ENCODE data around the gene EIF3A.

EIF3A gene

GRCh38 chr10:119095640-119096039 lies 15.0 kb upstream of the EIF3A start:
- Mint-ChIP-seq H3K36me3 (ENCODE audit: insufficient read depth) (peaks cover 8% of the 10 kb centered on the region), H3K27me3 (no peaks in the 10 kb centered on the region), H3K4me3 (no peak overlapping the region), H3K27ac (ENCODE audit: low read depth) (peak overlapping the region; percentile 84), H3K4me1 (peaks cover 33% of the 10 kb centered on the region), H3K9me3 (no peaks in the 10 kb centered on the region)
- DNase-seq (ENCODE audit: low spot score in 2 of 2) (no peak), ATAC-seq (replicated peaks; ENCODE audit: extremely low read depth, poor library complexity, severe bottlenecking) (no peak)

DNA sequence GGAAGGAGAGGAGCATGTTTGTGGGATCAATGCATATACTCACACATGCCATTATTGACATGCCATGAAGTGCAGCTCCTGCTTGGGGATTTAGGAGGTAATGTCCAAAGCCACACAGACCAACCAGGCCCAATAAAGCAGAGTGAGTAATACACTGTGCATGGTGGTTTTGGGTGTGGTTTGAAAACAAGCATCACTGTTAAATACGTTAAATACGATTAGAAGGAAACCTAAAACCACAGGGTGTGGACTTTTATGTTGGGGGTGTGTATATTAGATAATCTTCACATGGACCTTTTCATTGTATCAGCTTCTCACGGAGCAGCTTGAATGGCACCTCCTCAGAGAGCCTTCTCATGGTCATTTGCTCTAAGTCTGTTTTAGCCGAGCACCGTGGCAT lies 10.4 kb upstream of the EIF3A start:
- H3K4me3 Mint-ChIP-seq: peak overlapping the region; percentile 68
- peak overlapping the region; percentile 99 for H3K27ac Mint-ChIP-seq (ENCODE audit: low read depth)
- peaks cover 6% of the 10 kb centered on the region for H3K9me3 Mint-ChIP-seq
- DNase-seq (ENCODE audit: low spot score in 2 of 2): peak in 1 of 2 donors; percentile 58
- H3K27me3 Mint-ChIP-seq: no peaks in the 10 kb centered on the region
- H3K36me3 Mint-ChIP-seq (ENCODE audit: insufficient read depth): peaks cover 10% of the 10 kb centered on the region
- H3K4me1 Mint-ChIP-seq: peaks cover 55% of the 10 kb centered on the region
- ATAC-seq (replicated peaks; ENCODE audit: extremely low read depth, poor library complexity, severe bottlenecking): peak; percentile 92

- H3K4me3 Mint-ChIP-seq: peak overlapping the region; percentile 68
- peaks cover 54% of the 10 kb centered on the region for H3K4me1 Mint-ChIP-seq
- ATAC-seq (replicated peaks; ENCODE audit: extremely low read depth, poor library complexity, severe bottlenecking): peak; percentile 72
- H3K36me3 Mint-ChIP-seq (ENCODE audit: insufficient read depth): peaks cover 9% of the 10 kb centered on the region
- no peaks in the 10 kb centered on the region for H3K27me3 Mint-ChIP-seq
- DNase-seq (ENCODE audit: low spot score in 2 of 2): peak in 1 of 2 donors; percentile 59
- H3K9me3 Mint-ChIP-seq: peaks cover 6% of the 10 kb centered on the region
- peak overlapping the region; percentile 99 for H3K27ac Mint-ChIP-seq (ENCODE audit: low read depth)
Observed at GRCh38 chr10:119090026-119090795, 9.6 kb upstream of the EIF3A start.

DNA sequence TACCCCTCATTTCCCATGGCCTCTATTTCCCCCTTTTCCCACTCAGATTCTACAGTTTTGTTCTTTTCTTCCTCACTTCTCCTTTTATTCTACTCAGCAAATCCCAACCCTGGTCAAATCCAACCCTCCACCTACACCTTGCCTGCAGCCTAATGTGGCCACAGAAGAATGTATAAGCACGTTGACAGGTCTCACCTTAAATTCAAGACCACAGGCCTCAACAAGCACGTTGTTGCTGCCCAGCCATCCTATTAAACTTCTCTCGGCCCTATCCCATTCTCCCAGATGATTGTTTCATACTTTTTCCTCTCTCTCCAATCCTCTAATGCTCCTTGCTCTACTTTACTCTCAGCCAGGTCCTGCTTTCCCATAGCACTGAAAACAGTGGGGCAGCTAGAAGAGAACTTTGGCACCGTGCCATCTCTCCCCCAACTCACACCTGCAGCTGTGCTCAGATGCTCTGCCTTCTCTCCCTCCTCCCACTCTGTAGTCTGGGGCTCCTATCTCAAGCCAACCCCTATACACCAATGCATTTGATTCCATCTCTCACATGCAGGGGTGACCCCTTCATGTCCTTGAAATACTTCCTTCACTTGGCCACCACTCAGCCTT lies 6.8 kb upstream of the EIF3A start:
- ATAC-seq (replicated peaks; ENCODE audit: extremely low read depth, poor library complexity, severe bottlenecking): no peak
- H3K4me3 Mint-ChIP-seq: no peak overlapping the region
- H3K4me1 Mint-ChIP-seq: peaks cover 47% of the 10 kb centered on the region
- H3K9me3 Mint-ChIP-seq: peaks cover 6% of the 10 kb centered on the region
- peak overlapping the region; percentile 2 for H3K27ac Mint-ChIP-seq (ENCODE audit: low read depth)
- peaks cover 9% of the 10 kb centered on the region for H3K36me3 Mint-ChIP-seq (ENCODE audit: insufficient read depth)
- DNase-seq (ENCODE audit: low spot score in 2 of 2): no peak
- no peaks in the 10 kb centered on the region for H3K27me3 Mint-ChIP-seq

DNA sequence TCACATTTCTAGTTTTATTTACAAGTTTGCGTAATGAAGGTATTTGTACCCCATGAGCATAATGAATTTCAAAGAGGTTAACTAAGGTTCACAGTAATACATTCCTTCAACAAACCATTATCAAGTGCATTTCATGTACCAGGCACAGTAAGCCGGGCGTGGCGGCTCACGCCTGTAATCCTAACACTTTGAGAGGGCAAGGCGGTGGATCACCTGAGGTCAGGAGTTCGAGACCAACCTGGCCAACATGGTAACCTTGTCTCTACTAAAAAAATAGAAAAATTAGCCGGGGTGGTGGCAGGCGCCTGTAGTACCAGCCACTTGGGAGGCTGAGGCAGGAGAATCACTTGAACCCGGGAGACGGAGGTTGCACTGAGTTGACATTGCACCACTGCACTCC lies 4.3 kb upstream of the EIF3A start:
- Mint-ChIP-seq H3K9me3 (peaks cover 6% of the 10 kb centered on the region), H3K27me3 (no peaks in the 10 kb centered on the region), H3K36me3 (ENCODE audit: insufficient read depth) (peaks cover 16% of the 10 kb centered on the region), H3K4me1 (peaks cover 39% of the 10 kb centered on the region), H3K4me3 (no peak overlapping the region), H3K27ac (ENCODE audit: low read depth) (no peak overlapping the region)
- DNase-seq (ENCODE audit: low spot score in 2 of 2) (no peak), ATAC-seq (replicated peaks; ENCODE audit: extremely low read depth, poor library complexity, severe bottlenecking) (no peak)

DNA sequence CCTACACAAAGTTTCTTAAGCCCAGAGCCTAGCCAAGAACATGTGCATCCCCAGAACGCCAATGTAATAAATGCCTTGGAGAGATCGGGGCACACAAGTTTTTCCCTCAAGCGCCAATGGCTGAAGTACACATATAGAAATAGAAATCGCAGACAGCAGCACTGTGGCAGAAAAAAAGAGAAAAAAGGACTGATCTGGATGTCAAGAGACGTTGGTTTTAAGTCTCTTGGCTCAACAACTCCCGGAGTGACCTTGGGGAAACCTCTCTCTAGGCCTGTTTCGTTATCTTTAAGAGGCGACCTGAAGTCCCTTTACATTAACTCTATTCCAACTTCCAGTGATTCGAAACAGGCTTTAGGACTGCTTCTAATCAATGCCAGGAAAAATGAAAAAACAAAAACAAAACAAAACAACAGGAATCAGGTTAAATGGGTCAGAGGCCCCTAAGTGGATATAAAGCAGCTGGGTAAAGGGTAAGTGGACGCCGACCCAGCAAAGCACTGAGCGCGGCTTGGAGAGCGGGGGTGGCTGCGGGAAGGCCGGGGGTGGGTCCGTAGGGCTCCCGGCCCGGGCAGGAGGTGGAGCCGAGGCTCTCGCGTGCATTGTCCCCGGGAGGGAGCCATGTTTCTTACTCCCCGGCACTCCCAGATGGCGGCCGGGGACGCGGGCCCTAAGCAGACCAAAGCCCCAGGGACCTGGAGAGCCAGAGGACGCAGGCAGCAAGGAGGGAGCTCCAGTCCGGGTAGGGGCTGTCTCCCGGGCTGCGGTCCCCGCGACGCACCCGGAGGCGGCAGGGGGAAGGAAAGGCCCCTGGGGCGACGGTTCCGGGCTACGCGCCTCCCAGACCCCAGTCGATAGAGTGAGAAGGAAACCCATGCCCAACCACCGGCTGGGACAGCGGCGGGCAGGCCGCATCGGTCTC lies 757 bp downstream of the EIF3A start:
- ATAC-seq (replicated peaks; ENCODE audit: extremely low read depth, poor library complexity, severe bottlenecking) (peak; percentile 64), DNase-seq (ENCODE audit: low spot score in 2 of 2) (peak; percentile 38 to 42)
- H3K9me3 Mint-ChIP-seq: no peaks in the 10 kb centered on the region
- no peaks in the 10 kb centered on the region for H3K27me3 Mint-ChIP-seq
- peak overlapping the region; percentile 95 for H3K27ac Mint-ChIP-seq (ENCODE audit: low read depth)
- peaks cover 32% of the 10 kb centered on the region for H3K36me3 Mint-ChIP-seq (ENCODE audit: insufficient read depth)
- peaks cover 39% of the 10 kb centered on the region for H3K4me1 Mint-ChIP-seq
- H3K4me3 Mint-ChIP-seq: peak overlapping the region; percentile 99

DNA sequence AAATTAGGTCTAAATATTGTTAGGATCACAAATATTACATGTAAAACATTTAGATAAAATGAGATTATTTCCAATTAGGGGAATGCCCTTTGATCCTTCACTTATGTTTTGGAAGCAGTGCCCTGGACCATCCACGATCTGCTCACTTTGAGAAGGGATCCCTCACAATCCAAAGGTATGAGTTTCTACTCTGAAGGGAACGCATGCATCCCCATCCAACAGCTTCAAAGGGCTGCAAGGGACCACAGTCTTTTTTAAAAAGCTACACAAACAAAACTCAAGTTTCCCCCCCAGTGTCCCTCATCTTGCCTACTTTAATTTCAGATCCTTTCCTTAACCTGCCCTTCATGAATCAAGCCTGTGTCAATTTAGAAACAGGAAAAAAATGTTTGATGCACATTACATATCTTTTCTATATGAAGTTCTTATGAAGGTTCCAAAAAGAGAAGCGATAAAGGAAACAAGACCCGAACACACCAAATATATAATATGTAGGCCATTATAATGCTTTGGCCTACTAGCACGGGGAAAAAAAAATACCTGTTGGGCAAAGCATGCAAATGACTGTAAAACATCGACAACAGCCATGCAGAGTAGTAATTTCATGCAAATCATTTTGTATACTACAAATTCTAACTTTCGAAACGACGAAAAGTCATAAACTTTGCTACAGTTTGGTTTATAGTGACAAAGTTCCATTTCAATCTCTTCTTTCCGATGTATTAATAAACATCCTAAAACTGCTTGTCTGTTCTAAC lies 2.0 kb downstream of the EIF3A start:
- Mint-ChIP-seq H3K9me3 (no peaks in the 10 kb centered on the region), H3K4me1 (peaks cover 40% of the 10 kb centered on the region), H3K36me3 (ENCODE audit: insufficient read depth) (peaks cover 39% of the 10 kb centered on the region), H3K4me3 (peak overlapping the region; percentile 99), H3K27ac (ENCODE audit: low read depth) (peak overlapping the region; percentile 95), H3K27me3 (no peaks in the 10 kb centered on the region)
- DNase-seq (ENCODE audit: low spot score in 2 of 2) (no peak), ATAC-seq (replicated peaks; ENCODE audit: extremely low read depth, poor library complexity, severe bottlenecking) (no peak)

- H3K4me1 Mint-ChIP-seq: peaks cover 26% of the 10 kb centered on the region
- H3K4me3 Mint-ChIP-seq: peak overlapping the region; percentile 42
- no peak for DNase-seq (ENCODE audit: low spot score in 2 of 2)
- H3K9me3 Mint-ChIP-seq: no peaks in the 10 kb centered on the region
- H3K27ac Mint-ChIP-seq (ENCODE audit: low read depth): peak overlapping the region; percentile 82
- H3K36me3 Mint-ChIP-seq (ENCODE audit: insufficient read depth): peaks cover 62% of the 10 kb centered on the region
- no peaks in the 10 kb centered on the region for H3K27me3 Mint-ChIP-seq
- ATAC-seq (replicated peaks; ENCODE audit: extremely low read depth, poor library complexity, severe bottlenecking): no peak
Observed at GRCh38 chr10:119073584-119073983, 7.0 kb downstream of the EIF3A start.

DNA sequence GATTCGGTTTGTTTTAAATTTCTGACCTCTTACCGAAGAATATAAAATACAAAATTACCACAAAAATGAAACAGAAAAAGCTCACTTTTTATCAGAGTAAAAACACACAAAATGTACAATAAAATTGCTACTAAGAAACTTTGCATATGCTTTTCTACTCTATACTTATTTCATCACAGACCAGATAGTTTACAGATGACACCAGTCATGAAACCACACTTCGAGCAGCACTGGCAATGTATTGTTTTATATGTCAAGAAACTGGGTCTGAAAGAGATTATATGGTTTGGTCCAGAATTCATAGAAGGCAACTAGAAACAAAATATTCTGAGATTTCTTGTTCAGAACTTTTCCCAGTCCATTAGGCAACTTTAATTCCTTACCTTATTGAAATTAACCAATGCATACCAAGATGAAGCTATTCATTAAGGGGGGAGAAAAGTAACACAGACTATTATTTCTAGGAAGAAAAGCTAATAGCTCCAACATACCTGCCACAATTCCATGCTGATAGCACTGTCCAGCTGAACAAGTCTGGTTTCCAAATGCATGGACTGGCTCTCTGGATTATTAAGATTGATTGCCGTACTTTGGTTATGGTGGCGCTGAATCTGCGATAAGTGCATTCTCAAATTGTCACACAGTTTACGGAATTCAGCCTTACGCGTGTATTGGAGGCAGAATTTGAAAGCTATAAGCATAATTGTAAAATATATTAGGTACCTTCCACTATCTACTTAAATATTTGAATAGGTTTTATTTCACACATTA lies 10.0 kb downstream of the EIF3A start:
- no peak overlapping the region for H3K27ac Mint-ChIP-seq (ENCODE audit: low read depth)
- H3K4me3 Mint-ChIP-seq: no peak overlapping the region
- ATAC-seq (replicated peaks; ENCODE audit: extremely low read depth, poor library complexity, severe bottlenecking) (no peak), DNase-seq (ENCODE audit: low spot score in 2 of 2) (no peak)
- no peaks in the 10 kb centered on the region for H3K27me3 Mint-ChIP-seq
- H3K36me3 Mint-ChIP-seq (ENCODE audit: insufficient read depth): peaks cover 88% of the 10 kb centered on the region
- no peaks in the 10 kb centered on the region for H3K9me3 Mint-ChIP-seq
- H3K4me1 Mint-ChIP-seq: peaks cover 18% of the 10 kb centered on the region

- Mint-ChIP-seq H3K36me3 (ENCODE audit: insufficient read depth) (peaks cover 96% of the 10 kb centered on the region), H3K27ac (ENCODE audit: low read depth) (no peak overlapping the region), H3K27me3 (no peaks in the 10 kb centered on the region), H3K4me1 (peaks cover 41% of the 10 kb centered on the region), H3K4me3 (no peak overlapping the region), H3K9me3 (no peaks in the 10 kb centered on the region)
- DNase-seq (ENCODE audit: low spot score in 2 of 2) (no peak), ATAC-seq (replicated peaks; ENCODE audit: extremely low read depth, poor library complexity, severe bottlenecking) (no peak)
Observed at GRCh38 chr10:119061926-119062325, 18.7 kb downstream of the EIF3A start.

GRCh38 chr10:119061352-119061751 lies 19.3 kb downstream of the EIF3A start:
- Mint-ChIP-seq H3K4me1 (peaks cover 41% of the 10 kb centered on the region), H3K4me3 (no peak overlapping the region), H3K27me3 (no peaks in the 10 kb centered on the region), H3K27ac (ENCODE audit: low read depth) (no peak overlapping the region), H3K36me3 (ENCODE audit: insufficient read depth) (peaks cover 95% of the 10 kb centered on the region), H3K9me3 (no peaks in the 10 kb centered on the region)
- DNase-seq (ENCODE audit: low spot score in 2 of 2) (no peak), ATAC-seq (replicated peaks; ENCODE audit: extremely low read depth, poor library complexity, severe bottlenecking) (no peak)
